Peyer's patch (tissue), 4 donors: ENCODE measurements around the gene GATM. TPM values are rescaled to one million over a fixed set of nuclear protein-coding genes. Genes with fewer than 3 reads are reported as not detected.

Source experiments
- DNase-seq, 3 donors: peaks; one replicate each; pipeline ENCODE4 v3.0.0-alpha.2; 2017 to 2019
- H3K27ac ChIP-seq, 4 donors: fragments of 200-600 bp; sonication (generic); one replicate each; pipeline ENCODE4 v1.5.1; 2016 to 2019
- H3K27me3 ChIP-seq, 2 donors: fragments of 200-600 bp; sonication (generic); one replicate each; pipeline ENCODE4 v1.5.1; 2019
- H3K36me3 ChIP-seq, 3 donors: fragments of 200-600 bp; sonication (generic); one replicate each; pipeline ENCODE4 v1.5.1; 2016 to 2019
- H3K4me1 ChIP-seq, 4 donors: fragments of 200-600 bp; sonication (generic); one replicate each; pipeline ENCODE4 v1.5.1; 2016 to 2019
- H3K4me3 ChIP-seq, 4 donors: fragments of 200-600 bp; sonication (generic); 1 replicate in 3 of 4; 2 replicates in 1 of 4; pipeline ENCODE4 v1.5.1; 2016 to 2019; ENCODE audit warnings: mild to moderate bottlenecking in 1 of 4
- H3K9me3 ChIP-seq, 4 donors: fragments of 200-600 bp; sonication (generic); one replicate each; pipeline ENCODE4 v1.5.1; 2016 to 2019; ENCODE audit warnings: mild to moderate bottlenecking in 1 of 4
- POLR2A ChIP-seq, 2 donors: fragments of 450-650 bp; IDR thresholded peaks; one replicate each; pipeline ENCODE4 v1.5.1; 2017; ENCODE audit warnings: antibody characterized with exemption in 2 of 2, mild to moderate bottlenecking in 2 of 2, moderate library complexity in 2 of 2
- total RNA-seq, 4 donors: library from RNA; depleted of rRNA; stranded (reverse); fragments of >200 nt; gene quantifications; one replicate each; pipeline ENCODE4 v1.1.0, GENCODE V29; 2016
- TF ChIP-seq, protein P1 (sequence below), 6 experiments: fragments of 450-650 bp in 4 of 6; fragments of 200-600 bp in 2 of 6; sonication (generic) in 1 of 6; IDR thresholded peaks; one replicate each; pipeline ENCODE4 v1.5.1; 2017 to 2019; ENCODE audit warnings: antibody characterized with exemption in 6 of 6, mild to moderate bottlenecking in 3 of 6, moderate library complexity in 1 of 6

GATM gene
- total RNA-seq, 4 donors from 2014 or later, result 112 to 196 (median 168) TPM

- H3K4me1 ChIP-seq, result no peaks in the 10 kb centered on the region
- H3K9me3 ChIP-seq, result no peaks in the 10 kb centered on the region
- H3K36me3 ChIP-seq, result peaks cover 0 to 73% (median 0%) of the 10 kb centered on the region in 3 donors
- no peak overlapping the region for H3K4me3 ChIP-seq
- H3K27me3 ChIP-seq, result no peaks in the 10 kb centered on the region
- no peak overlapping the region for H3K27ac ChIP-seq
- DNase-seq, result no peak
- TF ChIP-seq, protein P1, sequence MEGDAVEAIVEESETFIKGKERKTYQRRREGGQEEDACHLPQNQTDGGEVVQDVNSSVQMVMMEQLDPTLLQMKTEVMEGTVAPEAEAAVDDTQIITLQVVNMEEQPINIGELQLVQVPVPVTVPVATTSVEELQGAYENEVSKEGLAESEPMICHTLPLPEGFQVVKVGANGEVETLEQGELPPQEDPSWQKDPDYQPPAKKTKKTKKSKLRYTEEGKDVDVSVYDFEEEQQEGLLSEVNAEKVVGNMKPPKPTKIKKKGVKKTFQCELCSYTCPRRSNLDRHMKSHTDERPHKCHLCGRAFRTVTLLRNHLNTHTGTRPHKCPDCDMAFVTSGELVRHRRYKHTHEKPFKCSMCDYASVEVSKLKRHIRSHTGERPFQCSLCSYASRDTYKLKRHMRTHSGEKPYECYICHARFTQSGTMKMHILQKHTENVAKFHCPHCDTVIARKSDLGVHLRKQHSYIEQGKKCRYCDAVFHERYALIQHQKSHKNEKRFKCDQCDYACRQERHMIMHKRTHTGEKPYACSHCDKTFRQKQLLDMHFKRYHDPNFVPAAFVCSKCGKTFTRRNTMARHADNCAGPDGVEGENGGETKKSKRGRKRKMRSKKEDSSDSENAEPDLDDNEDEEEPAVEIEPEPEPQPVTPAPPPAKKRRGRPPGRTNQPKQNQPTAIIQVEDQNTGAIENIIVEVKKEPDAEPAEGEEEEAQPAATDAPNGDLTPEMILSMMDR (IDR thresholded peaks at IDR 0.05), result no peak
- no peak for TF ChIP-seq POLR2A (IDR thresholded peaks at IDR 0.05)
These were observed 14.5 kb downstream of the GATM start for GRCh38 chr15:45363801-45364200.

DNA sequence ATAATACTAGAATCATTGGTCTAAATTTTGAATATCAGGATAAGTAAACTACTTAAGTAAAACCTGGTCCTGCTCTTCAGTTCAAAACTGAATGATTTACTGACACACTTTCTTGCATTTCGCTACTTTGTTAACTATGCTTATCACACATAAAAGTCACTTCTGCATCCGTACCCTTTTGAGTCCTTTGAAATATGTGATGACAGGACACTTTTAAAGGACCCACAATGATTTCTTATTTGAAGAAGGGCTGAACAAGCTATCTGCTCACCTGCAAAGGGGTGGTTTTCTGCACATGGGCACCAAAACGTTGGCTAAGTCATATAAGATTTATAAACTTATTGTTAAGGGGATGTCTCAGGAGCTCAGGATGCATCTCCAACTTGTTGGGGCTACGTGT lies 15.0 kb downstream of the GATM start:
- TF ChIP-seq POLR2A (IDR thresholded peaks at IDR 0.05), result no peak
- Histone ChIP-seq H3K4me1 (no peaks in the 10 kb centered on the region), H3K9me3 (no peaks in the 10 kb centered on the region), H3K36me3 (peaks cover 0 to 70% (median 0%) of the 10 kb centered on the region in 3 donors), H3K27ac (no peak overlapping the region), H3K4me3 (no peak overlapping the region), H3K27me3 (no peaks in the 10 kb centered on the region)
- DNase-seq, result no peak

DNA sequence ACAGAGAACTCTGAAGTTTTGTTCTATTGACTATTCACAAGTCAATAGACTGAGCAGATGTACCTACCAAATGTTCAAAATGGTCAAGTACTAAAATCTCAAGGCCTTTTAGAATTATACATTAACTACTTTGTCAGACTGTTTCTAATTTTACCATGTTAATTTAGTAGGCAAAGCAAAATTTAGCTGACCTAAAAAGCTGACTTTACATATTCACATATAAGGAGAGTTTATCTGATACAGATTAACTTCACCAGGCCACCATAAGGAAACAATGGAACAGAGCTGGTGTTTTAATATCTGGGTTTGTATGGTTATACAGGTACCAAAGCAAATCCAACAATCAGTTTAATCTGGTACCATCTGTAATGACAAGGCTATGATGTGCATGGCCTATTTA lies 15.9 kb downstream of the GATM start:
- no peaks in the 10 kb centered on the region for H3K27me3 ChIP-seq
- peaks cover 0 to 63% (median 0%) of the 10 kb centered on the region in 3 donors for H3K36me3 ChIP-seq
- no peaks in the 10 kb centered on the region for H3K9me3 ChIP-seq
- no peaks in the 10 kb centered on the region for H3K4me1 ChIP-seq
- no peak overlapping the region for H3K4me3 ChIP-seq
- TF ChIP-seq, protein P1 (IDR thresholded peaks at IDR 0.05), result no peak
- TF ChIP-seq POLR2A (IDR thresholded peaks at IDR 0.05), result no peak
- DNase-seq, result no peak
- H3K27ac ChIP-seq, result no peak overlapping the region

GRCh38 chr15:45361878-45362277 lies 16.5 kb downstream of the GATM start:
- Histone ChIP-seq H3K27ac (no peak overlapping the region), H3K27me3 (no peaks in the 10 kb centered on the region), H3K4me3 (no peak overlapping the region), H3K9me3 (no peaks in the 10 kb centered on the region), H3K4me1 (no peaks in the 10 kb centered on the region), H3K36me3 (peaks cover 0 to 57% (median 0%) of the 10 kb centered on the region in 3 donors)
- TF ChIP-seq POLR2A (IDR thresholded peaks at IDR 0.05), result no peak
- TF ChIP-seq, protein P1 (IDR thresholded peaks at IDR 0.05), result no peak
- DNase-seq, result no peak

- DNase-seq, result no peak
- H3K4me3 ChIP-seq, result no peak overlapping the region
- TF ChIP-seq POLR2A (IDR thresholded peaks at IDR 0.05), result no peak
- TF ChIP-seq, protein P1 (IDR thresholded peaks at IDR 0.05), result no peak
- H3K27ac ChIP-seq, result no peak overlapping the region
- H3K36me3 ChIP-seq, result peaks cover 0 to 9% (median 0%) of the 10 kb centered on the region in 3 donors
- H3K4me1 ChIP-seq, result no peaks in the 10 kb centered on the region
- H3K27me3 ChIP-seq, result no peaks in the 10 kb centered on the region
- H3K9me3 ChIP-seq, result no peaks in the 10 kb centered on the region
These were observed 22.5 kb downstream of the GATM start for GRCh38 chr15:45355860-45356259.

DNA sequence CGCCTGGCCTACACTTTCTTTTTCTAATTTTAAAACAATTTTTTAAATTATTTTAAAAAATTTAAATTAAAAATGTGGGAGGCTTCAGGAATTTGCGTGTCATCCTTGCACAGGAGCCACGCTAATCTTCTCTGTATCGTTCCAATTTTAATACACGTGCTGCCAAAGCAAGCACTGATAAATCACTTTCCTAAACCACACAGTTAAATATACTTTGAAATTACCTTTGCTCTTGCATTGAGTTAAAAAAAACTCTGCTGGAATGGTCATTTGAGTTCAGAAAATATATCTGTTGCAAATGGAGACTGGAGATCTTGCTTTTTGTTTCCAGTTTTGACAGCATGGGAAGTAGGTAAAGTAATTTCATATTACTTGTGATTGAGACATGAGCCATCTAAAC lies 23.6 kb downstream of the GATM start:
- H3K4me1 ChIP-seq, result no peaks in the 10 kb centered on the region

More for the DNA sequence above, 23.6 kb downstream of the GATM start:
- no peak overlapping the region for H3K27ac ChIP-seq
- TF ChIP-seq, protein P1 (IDR thresholded peaks at IDR 0.05), result no peak
- TF ChIP-seq POLR2A (IDR thresholded peaks at IDR 0.05), result no peak
- no peak for DNase-seq
- no peaks in the 10 kb centered on the region for H3K9me3 ChIP-seq
- H3K4me3 ChIP-seq, result no peak overlapping the region
- H3K36me3 ChIP-seq, result peaks cover 0 to 6% (median 0%) of the 10 kb centered on the region in 3 donors
- H3K27me3 ChIP-seq, result no peaks in the 10 kb centered on the region
